HEK293T (cell line): Measurements from ENCODE around the gene TGFBR3.

ENCODE experiments used
- CTCF ChIA-PET: fragments of 350-600 bp; formaldehyde crosslinking; extraction: SDS; loops from one replicate; lab custom pipeline; 2021; ENCODE audit warnings: antibody characterized with exemption, inconsistent platforms; lab: Yijun Ruan, JAX
- POLR2A ChIA-PET: fragments of 350-600 bp; formaldehyde crosslinking; extraction: SDS; loops from one replicate; lab custom pipeline; 2020; ENCODE audit warnings: antibody characterized with exemption, inconsistent platforms; lab: Yijun Ruan, JAX
- DNase-seq: peaks from one replicate; pipeline ENCODE4 v3.0.0; 2012; ENCODE audit warnings: mixed read lengths; ENCODE audit errors: extremely low spot score
- ARNT ChIP-seq: fragments of 450-650 bp; IDR thresholded peaks from 2 replicates; pipeline ENCODE4 v1.6.1; 2017; ENCODE audit warnings: mild to moderate bottlenecking
- BHLHE40 ChIP-seq: fragments of 450-650 bp; IDR thresholded peaks from 2 replicates; pipeline ENCODE4 v1.6.1; 2016; ENCODE audit warnings: mild to moderate bottlenecking, moderate library complexity, borderline replicate concordance
- CTBP1 ChIP-seq: fragments of 450-650 bp; IDR thresholded peaks from 2 replicates; pipeline ENCODE4 v1.6.1; 2016; ENCODE audit warnings: borderline replicate concordance
- ELF4 ChIP-seq: fragments of 450-650 bp; IDR thresholded peaks from 2 replicates; pipeline ENCODE4 v1.6.1; 2017; ENCODE audit warnings: antibody characterized with exemption
- FOXA1 ChIP-seq: fragments of 450-650 bp; IDR thresholded peaks from 2 replicates; pipeline ENCODE4 v1.6.1; 2016; ENCODE audit warnings: mild to moderate bottlenecking
- FOXK2 ChIP-seq: fragments of 450-650 bp; IDR thresholded peaks from 2 replicates; pipeline ENCODE4 v1.6.1; 2016; ENCODE audit warnings: mild to moderate bottlenecking
- FOXM1 ChIP-seq: fragments of 450-650 bp; IDR thresholded peaks from 2 replicates; pipeline ENCODE4 v1.6.1; 2017; ENCODE audit warnings: mild to moderate bottlenecking, borderline replicate concordance
- HDGF ChIP-seq: fragments of 450-650 bp; IDR thresholded peaks from 2 replicates; pipeline ENCODE4 v1.6.1; 2017; ENCODE audit warnings: antibody characterized with exemption, borderline replicate concordance
- L3MBTL2 ChIP-seq: fragments of 450-650 bp; conservative IDR thresholded peaks from 2 replicates; pipeline ENCODE4 v1.6.1; 2016; ENCODE audit warnings: mild to moderate bottlenecking
- LEF1 ChIP-seq: fragments of 450-650 bp; IDR thresholded peaks from 2 replicates; pipeline ENCODE4 v1.6.1; 2017; ENCODE audit warnings: mild to moderate bottlenecking, borderline replicate concordance
- NFRKB ChIP-seq: fragments of 450-650 bp; IDR thresholded peaks from 2 replicates; pipeline ENCODE4 v1.6.1; 2016; ENCODE audit warnings: mild to moderate bottlenecking, moderate library complexity
- PKNOX1 ChIP-seq: fragments of 450-650 bp; IDR thresholded peaks from 2 replicates; pipeline ENCODE4 v1.6.1; 2016
- SP1 ChIP-seq: fragments of 450-650 bp; IDR thresholded peaks from 2 replicates; pipeline ENCODE4 v1.6.1; 2017
- SUZ12 ChIP-seq: fragments of 450-650 bp; IDR thresholded peaks from 2 replicates; pipeline ENCODE4 v1.6.1; 2016; ENCODE audit warnings: mild to moderate bottlenecking
- TARDBP ChIP-seq: fragments of 450-650 bp; IDR thresholded peaks from 2 replicates; pipeline ENCODE4 v1.6.1; 2016
- ZNF384 ChIP-seq: fragments of 450-650 bp; IDR thresholded peaks from 2 replicates; pipeline ENCODE4 v1.6.1; 2016

Gene TGFBR3

GRCh38 chr1:91707890-91708218 is 178.1 kb downstream of the TGFBR3 start:
- DNase-seq: no peak
- ChIA-PET POLR2A (no interaction called here), CTCF (no interaction called here)
- TF ChIP-seq FOXM1: no peak
- TF ChIP-seq ELF4: no peak
- no peak for TF ChIP-seq ZNF384
- no peak for TF ChIP-seq TARDBP
- no peak for TF ChIP-seq PKNOX1
- TF ChIP-seq LEF1: no peak
- TF ChIP-seq ARNT: no peak
- TF ChIP-seq FOXA1: no peak
- no peak for TF ChIP-seq SUZ12
- TF ChIP-seq HDGF: no peak
- TF ChIP-seq SP1: no peak
- TF ChIP-seq FOXK2: no peak

GRCh38 chr1:91707114-91707889 is 178.6 kb downstream of the TGFBR3 start:
- no peak for TF ChIP-seq PKNOX1
- TF ChIP-seq BHLHE40: no peak
- no peak for TF ChIP-seq ARNT
- TF ChIP-seq FOXK2: no peak
- TF ChIP-seq FOXM1: no peak
- TF ChIP-seq TARDBP: no peak
- TF ChIP-seq L3MBTL2: no peak
- TF ChIP-seq ZNF384: no peak
- no peak for TF ChIP-seq SP1
- TF ChIP-seq NFRKB: no peak
- no peak for TF ChIP-seq CTBP1
- no peak for TF ChIP-seq SUZ12
- no peak for TF ChIP-seq FOXA1
- TF ChIP-seq HDGF: no peak
- no peak for TF ChIP-seq ELF4
- no peak for TF ChIP-seq LEF1
- CTCF ChIA-PET: no interaction called here
- POLR2A ChIA-PET: no interaction called here
- DNase-seq: no peak

- ChIA-PET CTCF (no interaction called here), POLR2A (no interaction called here)
- no peak for TF ChIP-seq FOXA1
- no peak for TF ChIP-seq PKNOX1
- no peak for TF ChIP-seq FOXK2
- TF ChIP-seq TARDBP: no peak
- TF ChIP-seq CTBP1: no peak
- no peak for TF ChIP-seq L3MBTL2
- TF ChIP-seq SP1: no peak
- DNase-seq: no peak
Observed at GRCh38 chr1:91706140-91706957, 179.6 kb downstream of the TGFBR3 start.

- no peak for DNase-seq
- POLR2A ChIA-PET: no interaction called here
- no peak for TF ChIP-seq HDGF
- TF ChIP-seq FOXM1: no peak
- no peak for TF ChIP-seq CTBP1
- no peak for TF ChIP-seq TARDBP
- TF ChIP-seq SUZ12: no peak
- no peak for TF ChIP-seq ARNT
- no peak for TF ChIP-seq PKNOX1
- CTCF ChIA-PET: no interaction called here
Observed at GRCh38 chr1:91704746-91705145, 181.2 kb downstream of the TGFBR3 start.

- CTCF ChIA-PET: no interaction called here
- DNase-seq: no peak
- no peak for TF ChIP-seq NFRKB
- TF ChIP-seq FOXM1: no peak
- TF ChIP-seq PKNOX1: no peak
- TF ChIP-seq HDGF: no peak
- no peak for TF ChIP-seq ELF4
- TF ChIP-seq TARDBP: no peak
- no peak for TF ChIP-seq FOXK2
- no peak for TF ChIP-seq FOXA1
- no peak for TF ChIP-seq ARNT
- POLR2A ChIA-PET: no interaction called here
Observed at GRCh38 chr1:91703095-91703494, 182.9 kb downstream of the TGFBR3 start.
